H1 (cell line): ENCODE measurements around the gene NKPD1. TPM values are rescaled to one million over a fixed set of nuclear protein-coding genes. Genes with fewer than 3 reads are reported as not detected.

Experiments
- CBX5 ChIP-seq: fragments of 300-800, 300-1000 bp; sonication (generic); IDR thresholded peaks from 2 replicates; pipeline ENCODE4 v1.7.1; 2016; ENCODE audit warnings: antibody characterized with exemption, low read length, low read depth
- EZH2 ChIP-seq: fragments of 200-600 bp; sonication (generic); IDR thresholded peaks from 2 replicates; pipeline ENCODE4 v1.7.1; 2012; ENCODE audit warnings: low read depth, mild to moderate bottlenecking, moderate library complexity, low read length, inconsistent platforms; ENCODE audit not compliant: severe bottlenecking
- GABPA ChIP-seq: IDR thresholded peaks from 2 replicates; pipeline ENCODE4 v1.6.1; 2011; ENCODE audit warnings: mild to moderate bottlenecking, low read length, moderate library complexity, borderline replicate concordance; ENCODE audit not compliant: insufficient read depth
- POLR2AphosphoS5 ChIP-seq: IDR thresholded peaks from 2 replicates; pipeline ENCODE4 v1.6.1; 2011; ENCODE audit warnings: low read depth, low read length
- POU5F1 ChIP-seq: IDR thresholded peaks from 2 replicates; pipeline ENCODE4 v1.6.1; 2011; ENCODE audit warnings: low read depth, mild to moderate bottlenecking, low read length, moderate library complexity
- SAP30 ChIP-seq: fragments of 300-600 bp; sonication (generic); IDR thresholded peaks from 2 replicates; pipeline ENCODE4 v1.7.1; 2012; ENCODE audit warnings: low read length, moderate library complexity, mild to moderate bottlenecking, inconsistent platforms; ENCODE audit not compliant: insufficient read depth, insufficient replicate concordance
- SIN3A ChIP-seq, 2 experiments: IDR thresholded peaks in 1 of 2; conservative IDR thresholded peaks in 1 of 2; 2 replicates each; pipeline ENCODE4 v1.6.1; 2011 to 2012; ENCODE audit warnings: low read length in 2 of 2, improper control_type of control experiment in 1 of 2, low read depth in 1 of 2, mild to moderate bottlenecking in 1 of 2
- TAF1 ChIP-seq: IDR thresholded peaks from 2 replicates; pipeline ENCODE4 v1.6.1; 2011; ENCODE audit warnings: mild to moderate bottlenecking, low read depth, low read length
- TEAD4 ChIP-seq: IDR thresholded peaks from 2 replicates; pipeline ENCODE4 v1.6.1; 2012; ENCODE audit warnings: low read depth, low read length, inconsistent platforms, mixed read lengths
- polyA plus RNA-seq, 7 experiments: library from polyadenylated mRNA; depleted of rRNA in 3 of 7; stranded (reverse) in 5 of 7; unstranded in 2 of 7; fragments of >200 nt in 5 of 7; fragments of 200-250 nt in 2 of 7; gene quantifications; 1 replicate in 5 of 7; 2 replicates in 1 of 7; 4 replicates in 1 of 7; pipeline versions ENCODE4 v1.2.1 to v1.2.3, GENCODE V29; 2011 to 2013; ENCODE audit warnings: missing spikeins in 2 of 7, mixed read lengths in 2 of 7
- total RNA-seq: library from RNA; stranded (reverse); fragmentation: NEBNext Ultra II Directional; extraction: Animal tissue kit (Norgen Biotek cat#: 25700); gene quantifications from 2 replicates; pipeline ENCODE4 v1.2.1, GENCODE V29; 2021
- TF ChIP-seq, protein P1 (sequence below): fragments of 300-600 bp; sonication (generic); IDR thresholded peaks from 2 replicates; pipeline ENCODE4 v1.7.1; 2012; ENCODE audit warnings: low read length, moderate library complexity, mild to moderate bottlenecking, inconsistent platforms; ENCODE audit not compliant: insufficient replicate concordance

Gene NKPD1
- total and polyA plus RNA-seq, 2 of the 8 experiments (the other 6 are each of a cell fraction or from before 2014, with no cell fraction given), result 0.30 to 0.39 TPM

GRCh38 chr19:45175515-45176345, 14.9 kb upstream of the NKPD1 start (continued):
- TF ChIP-seq, protein P1, sequence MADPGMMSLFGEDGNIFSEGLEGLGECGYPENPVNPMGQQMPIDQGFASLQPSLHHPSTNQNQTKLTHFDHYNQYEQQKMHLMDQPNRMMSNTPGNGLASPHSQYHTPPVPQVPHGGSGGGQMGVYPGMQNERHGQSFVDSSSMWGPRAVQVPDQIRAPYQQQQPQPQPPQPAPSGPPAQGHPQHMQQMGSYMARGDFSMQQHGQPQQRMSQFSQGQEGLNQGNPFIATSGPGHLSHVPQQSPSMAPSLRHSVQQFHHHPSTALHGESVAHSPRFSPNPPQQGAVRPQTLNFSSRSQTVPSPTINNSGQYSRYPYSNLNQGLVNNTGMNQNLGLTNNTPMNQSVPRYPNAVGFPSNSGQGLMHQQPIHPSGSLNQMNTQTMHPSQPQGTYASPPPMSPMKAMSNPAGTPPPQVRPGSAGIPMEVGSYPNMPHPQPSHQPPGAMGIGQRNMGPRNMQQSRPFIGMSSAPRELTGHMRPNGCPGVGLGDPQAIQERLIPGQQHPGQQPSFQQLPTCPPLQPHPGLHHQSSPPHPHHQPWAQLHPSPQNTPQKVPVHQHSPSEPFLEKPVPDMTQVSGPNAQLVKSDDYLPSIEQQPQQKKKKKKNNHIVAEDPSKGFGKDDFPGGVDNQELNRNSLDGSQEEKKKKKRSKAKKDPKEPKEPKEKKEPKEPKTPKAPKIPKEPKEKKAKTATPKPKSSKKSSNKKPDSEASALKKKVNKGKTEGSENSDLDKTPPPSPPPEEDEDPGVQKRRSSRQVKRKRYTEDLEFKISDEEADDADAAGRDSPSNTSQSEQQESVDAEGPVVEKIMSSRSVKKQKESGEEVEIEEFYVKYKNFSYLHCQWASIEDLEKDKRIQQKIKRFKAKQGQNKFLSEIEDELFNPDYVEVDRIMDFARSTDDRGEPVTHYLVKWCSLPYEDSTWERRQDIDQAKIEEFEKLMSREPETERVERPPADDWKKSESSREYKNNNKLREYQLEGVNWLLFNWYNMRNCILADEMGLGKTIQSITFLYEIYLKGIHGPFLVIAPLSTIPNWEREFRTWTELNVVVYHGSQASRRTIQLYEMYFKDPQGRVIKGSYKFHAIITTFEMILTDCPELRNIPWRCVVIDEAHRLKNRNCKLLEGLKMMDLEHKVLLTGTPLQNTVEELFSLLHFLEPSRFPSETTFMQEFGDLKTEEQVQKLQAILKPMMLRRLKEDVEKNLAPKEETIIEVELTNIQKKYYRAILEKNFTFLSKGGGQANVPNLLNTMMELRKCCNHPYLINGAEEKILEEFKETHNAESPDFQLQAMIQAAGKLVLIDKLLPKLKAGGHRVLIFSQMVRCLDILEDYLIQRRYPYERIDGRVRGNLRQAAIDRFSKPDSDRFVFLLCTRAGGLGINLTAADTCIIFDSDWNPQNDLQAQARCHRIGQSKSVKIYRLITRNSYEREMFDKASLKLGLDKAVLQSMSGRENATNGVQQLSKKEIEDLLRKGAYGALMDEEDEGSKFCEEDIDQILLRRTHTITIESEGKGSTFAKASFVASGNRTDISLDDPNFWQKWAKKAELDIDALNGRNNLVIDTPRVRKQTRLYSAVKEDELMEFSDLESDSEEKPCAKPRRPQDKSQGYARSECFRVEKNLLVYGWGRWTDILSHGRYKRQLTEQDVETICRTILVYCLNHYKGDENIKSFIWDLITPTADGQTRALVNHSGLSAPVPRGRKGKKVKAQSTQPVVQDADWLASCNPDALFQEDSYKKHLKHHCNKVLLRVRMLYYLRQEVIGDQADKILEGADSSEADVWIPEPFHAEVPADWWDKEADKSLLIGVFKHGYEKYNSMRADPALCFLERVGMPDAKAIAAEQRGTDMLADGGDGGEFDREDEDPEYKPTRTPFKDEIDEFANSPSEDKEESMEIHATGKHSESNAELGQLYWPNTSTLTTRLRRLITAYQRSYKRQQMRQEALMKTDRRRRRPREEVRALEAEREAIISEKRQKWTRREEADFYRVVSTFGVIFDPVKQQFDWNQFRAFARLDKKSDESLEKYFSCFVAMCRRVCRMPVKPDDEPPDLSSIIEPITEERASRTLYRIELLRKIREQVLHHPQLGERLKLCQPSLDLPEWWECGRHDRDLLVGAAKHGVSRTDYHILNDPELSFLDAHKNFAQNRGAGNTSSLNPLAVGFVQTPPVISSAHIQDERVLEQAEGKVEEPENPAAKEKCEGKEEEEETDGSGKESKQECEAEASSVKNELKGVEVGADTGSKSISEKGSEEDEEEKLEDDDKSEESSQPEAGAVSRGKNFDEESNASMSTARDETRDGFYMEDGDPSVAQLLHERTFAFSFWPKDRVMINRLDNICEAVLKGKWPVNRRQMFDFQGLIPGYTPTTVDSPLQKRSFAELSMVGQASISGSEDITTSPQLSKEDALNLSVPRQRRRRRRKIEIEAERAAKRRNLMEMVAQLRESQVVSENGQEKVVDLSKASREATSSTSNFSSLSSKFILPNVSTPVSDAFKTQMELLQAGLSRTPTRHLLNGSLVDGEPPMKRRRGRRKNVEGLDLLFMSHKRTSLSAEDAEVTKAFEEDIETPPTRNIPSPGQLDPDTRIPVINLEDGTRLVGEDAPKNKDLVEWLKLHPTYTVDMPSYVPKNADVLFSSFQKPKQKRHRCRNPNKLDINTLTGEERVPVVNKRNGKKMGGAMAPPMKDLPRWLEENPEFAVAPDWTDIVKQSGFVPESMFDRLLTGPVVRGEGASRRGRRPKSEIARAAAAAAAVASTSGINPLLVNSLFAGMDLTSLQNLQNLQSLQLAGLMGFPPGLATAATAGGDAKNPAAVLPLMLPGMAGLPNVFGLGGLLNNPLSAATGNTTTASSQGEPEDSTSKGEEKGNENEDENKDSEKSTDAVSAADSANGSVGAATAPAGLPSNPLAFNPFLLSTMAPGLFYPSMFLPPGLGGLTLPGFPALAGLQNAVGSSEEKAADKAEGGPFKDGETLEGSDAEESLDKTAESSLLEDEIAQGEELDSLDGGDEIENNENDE, result no peak
- TF ChIP-seq GABPA (no peak), EZH2 (no peak), TAF1 (no peak), SAP30 (no peak), SIN3A (conservative IDR thresholded peaks at IDR 0.05 in 1 of 2, IDR thresholded peaks at IDR 0.05 in 1 of 2; ENCODE audit: low read depth in 1 of 2, low read length in 2 of 2) (no peak), CBX5 (no peak), POU5F1 (no peak), POLR2AphosphoS5 (no peak), TEAD4 (no peak)
